HG02885 (cell line): ENCODE measurements around the gene MID2.
"Not testable (repeated sequence)": the region's sequence is repeated elsewhere in the genome, so short reads cannot be mapped to it uniquely, and the experiment has no call there.

Experiments
- ATAC-seq: cut with Tn5 transposase; IDR thresholded peaks from one replicate; pipeline ENCODE4 v1.9.1; 2021; ENCODE audit warnings: mild to moderate bottlenecking; ENCODE audit not compliant: unreplicated experiment, poor library complexity

MID2 gene

GRCh38 chrX:107840971-107841370, 15.3 kb downstream of the MID2 start:
- ATAC-seq = no peak

DNA sequence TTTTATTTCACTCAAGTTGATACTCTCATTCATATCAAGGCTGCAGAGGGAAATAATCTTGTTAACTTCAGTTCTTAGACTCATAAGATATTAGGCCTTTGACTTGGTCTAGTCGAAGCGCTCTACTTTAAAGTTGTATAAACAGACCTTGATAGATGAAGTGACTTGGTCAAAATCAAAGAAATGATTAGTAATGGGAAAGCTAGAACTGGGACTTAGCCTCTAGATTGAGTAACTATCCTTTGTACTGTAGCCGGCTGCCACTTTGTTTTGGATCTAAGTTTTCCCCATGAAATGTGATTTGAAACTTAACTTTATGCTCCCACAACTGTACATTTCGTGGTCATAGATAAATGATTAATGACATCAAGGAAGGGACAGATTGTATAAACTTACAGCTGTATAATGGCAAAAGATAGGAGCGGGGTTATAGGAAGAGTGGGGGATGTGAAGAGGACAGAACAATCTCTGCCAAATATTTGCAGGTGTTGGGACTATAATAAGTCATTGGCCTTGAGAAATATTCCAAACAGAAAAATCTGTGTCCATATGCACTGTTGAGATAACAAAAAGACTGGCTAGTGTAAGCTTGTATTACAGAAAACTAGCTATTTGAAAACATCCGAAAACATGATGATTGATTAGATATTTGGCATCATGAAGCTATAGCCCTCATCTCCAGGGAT, 17.2 kb downstream of the MID2 start:
- ATAC-seq = no peak

- ATAC-seq = no peak
These were observed 20.0 kb downstream of the MID2 start for GRCh38 chrX:107845625-107846024.

DNA sequence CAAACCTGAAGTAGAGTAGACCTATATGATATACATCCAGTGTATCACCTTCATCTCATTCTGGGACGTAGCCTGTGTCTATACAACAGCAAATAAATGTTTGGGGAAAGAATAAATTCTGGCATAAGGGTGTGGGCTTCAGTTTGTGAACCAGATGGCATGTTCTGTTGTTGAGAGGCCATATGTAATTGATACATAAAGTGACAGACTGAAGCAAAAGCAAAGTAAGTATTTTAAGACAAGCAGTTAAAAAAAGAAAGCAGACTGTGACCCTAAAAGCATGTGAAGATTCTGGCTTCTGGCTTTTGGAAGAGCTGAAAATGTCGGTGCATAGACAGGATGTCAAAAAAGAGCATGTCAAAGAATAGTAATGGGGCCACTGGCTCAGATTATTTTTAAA, 22.9 kb downstream of the MID2 start:
- no peak for ATAC-seq

- no peak for ATAC-seq
These were observed 24.2 kb downstream of the MID2 start for GRCh38 chrX:107849747-107850421.

DNA sequence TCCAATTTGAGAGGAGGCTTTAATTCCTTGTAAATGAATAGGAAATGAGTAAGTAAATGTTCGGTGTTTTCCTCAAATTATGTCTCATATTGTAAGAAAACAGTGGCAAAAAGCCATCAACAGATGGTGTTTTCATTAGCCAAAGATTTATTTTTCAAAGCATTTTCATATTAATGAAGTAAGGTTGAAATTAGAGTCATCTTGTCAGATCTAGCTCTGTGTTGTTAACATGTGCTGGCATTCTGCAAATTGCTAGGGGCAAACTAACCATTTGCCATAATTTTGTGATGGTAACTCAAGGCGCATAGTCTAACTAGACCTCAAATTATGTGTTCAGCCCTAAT, 24.7 kb downstream of the MID2 start:
- ATAC-seq = no peak

DNA sequence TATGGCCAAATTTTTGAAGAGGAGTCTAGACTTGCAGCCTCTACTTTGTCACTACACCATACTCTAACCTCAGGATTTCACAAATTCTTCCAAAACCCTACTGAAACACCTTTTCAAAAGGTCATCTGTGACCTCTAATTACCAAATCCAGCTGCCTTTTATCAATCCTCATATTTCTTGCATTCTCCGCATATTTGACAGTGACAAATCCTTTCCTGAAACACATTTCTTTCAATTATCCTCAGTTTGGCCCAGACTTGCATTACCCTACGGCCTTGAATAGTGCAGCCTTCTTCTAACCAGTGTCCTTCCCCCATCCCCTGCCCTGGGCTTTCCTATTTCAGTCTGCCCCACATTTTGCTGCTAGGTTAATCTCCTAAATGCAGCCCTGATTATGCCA, 25.5 kb downstream of the MID2 start:
- no peak for ATAC-seq

DNA sequence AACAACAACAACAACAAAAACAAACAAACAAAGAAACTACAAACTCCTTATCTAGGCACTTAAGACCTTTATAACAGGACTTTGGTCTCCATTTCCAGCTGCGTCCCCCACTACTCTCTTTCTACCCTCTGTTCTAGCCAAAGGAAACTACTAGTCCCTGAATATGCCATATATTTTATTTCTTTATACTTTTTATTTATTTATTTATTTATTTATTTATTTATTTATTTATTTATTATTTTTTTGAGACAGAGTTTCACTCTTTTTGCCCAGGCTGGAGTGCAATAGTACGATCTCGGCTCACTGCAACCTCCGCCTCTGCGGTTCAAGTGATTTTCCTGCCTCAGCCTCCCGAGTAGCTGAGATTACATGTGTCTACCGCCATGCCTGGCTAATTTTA, 26.0 kb downstream of the MID2 start:
- not testable (repeated sequence) for ATAC-seq

GRCh38 chrX:107856289-107856688, 30.6 kb downstream of the MID2 start:
- ATAC-seq = no peak

DNA sequence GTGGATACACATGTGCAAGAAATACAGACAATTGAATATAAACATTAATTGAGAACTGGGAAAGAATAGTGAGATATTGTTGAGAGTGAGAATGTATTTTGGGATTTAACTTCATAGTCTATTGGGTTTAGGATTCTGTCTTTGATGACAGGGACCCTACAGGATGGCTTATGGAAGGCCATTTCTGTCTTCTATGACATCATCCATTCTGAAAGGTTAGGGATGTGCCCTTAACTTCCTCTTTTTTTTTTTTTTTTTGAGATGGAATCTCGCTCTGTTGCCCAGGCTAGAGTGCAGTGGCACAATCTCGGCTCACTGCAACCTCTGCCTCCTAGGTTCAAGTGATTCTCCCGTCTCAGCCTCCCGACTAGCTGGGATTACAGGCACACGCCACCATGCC, 31.4 kb downstream of the MID2 start:
- ATAC-seq = not testable (repeated sequence)

DNA sequence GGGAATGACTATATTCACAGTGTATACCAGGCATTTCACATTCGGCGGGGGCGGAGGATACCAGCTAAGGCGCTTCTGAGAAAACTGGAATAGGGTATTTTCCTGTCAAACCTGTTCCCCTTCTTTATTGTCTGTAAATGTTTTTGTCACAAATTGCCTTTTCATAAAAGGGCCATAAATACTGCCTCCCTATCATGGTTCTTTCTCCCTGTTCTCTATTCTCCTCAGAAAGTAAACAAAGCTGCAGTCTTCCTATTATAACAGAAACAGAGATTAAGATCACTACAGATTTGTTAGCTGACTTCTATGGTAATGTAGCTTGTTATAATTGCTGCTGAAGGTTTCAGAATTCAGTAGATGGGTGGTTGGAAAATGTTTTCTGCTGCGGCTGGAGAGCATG, 32.2 kb downstream of the MID2 start:
- no peak for ATAC-seq

DNA sequence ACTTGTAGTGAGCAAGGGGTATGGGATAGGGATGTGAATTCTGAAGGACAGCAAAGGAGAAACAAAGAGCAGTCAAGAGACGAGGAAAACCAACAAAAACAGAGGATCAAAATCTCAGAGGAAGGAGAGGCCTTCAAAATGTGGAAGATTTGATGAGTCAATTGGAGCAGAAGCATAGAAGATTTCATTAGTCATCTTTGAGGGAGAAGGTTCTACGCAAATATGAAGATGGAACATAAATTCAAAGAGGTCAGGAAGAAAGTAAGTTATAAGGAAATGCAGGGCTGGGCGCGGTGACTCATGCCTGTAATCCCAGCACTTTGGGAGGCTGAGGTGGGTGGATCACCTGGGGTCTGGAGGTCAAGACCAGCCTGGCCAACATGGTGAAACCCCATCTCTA, 35.4 kb downstream of the MID2 start:
- no peak for ATAC-seq

- no peak for ATAC-seq
These were observed 45.5 kb downstream of the MID2 start for GRCh38 chrX:107871136-107871535.

- ATAC-seq = no peak
These were observed 52.4 kb downstream of the MID2 start for GRCh38 chrX:107878106-107878505.

DNA sequence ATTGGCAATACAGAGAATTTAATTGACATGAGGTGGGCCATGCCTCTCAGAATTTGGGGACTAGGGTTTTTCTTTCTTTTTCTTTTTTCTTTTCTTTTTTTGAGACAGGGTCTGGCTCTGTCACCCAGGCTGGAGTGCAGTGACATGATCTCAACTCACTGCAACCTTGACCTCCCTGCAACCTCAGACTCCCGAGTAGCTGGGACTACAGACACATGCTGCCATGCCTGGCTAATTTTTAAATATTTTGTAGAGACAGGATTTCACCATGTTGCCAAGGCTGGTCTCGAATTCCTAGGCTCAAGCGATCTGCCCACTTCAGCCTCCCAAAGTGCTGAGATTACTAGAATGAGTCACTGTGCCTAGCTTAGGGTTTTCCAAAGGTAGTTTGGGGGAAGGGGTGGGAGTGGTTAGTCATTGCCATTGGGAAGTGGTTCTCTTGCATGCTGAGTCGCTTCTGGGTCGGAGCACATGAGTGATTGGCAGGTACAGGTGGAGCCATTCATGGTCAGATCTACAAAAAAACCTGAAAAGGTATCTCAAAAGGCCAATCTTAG, 54.5 kb downstream of the MID2 start:
- no peak for ATAC-seq

GRCh38 chrX:107894038-107894437, 68.4 kb downstream of the MID2 start:
- peak; percentile 71 for ATAC-seq

DNA sequence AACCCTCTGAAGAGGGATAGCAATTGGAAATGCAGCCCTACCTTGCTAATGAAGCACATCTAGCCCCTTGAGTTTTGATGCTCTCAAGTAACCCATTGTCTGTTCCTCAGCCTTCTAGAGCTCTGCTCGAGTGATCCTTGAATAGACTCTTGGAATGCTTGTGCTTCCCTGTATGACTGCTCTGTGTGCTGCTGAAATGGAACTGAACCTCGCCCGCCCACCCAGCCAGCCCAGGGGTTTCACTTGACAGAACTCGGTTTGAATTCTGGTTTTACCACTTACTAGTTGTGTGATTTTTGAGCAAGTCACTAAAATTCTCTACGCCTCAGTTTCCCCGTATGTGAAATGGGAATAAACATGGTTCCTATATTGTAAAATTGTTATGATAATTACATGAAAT, 77.1 kb downstream of the MID2 start:
- no peak for ATAC-seq

GRCh38 chrX:107905366-107905765, 79.7 kb downstream of the MID2 start:
- ATAC-seq = no peak

GRCh38 chrX:107924136-107924746, 98.6 kb downstream of the MID2 start:
- ATAC-seq = no peak

DNA sequence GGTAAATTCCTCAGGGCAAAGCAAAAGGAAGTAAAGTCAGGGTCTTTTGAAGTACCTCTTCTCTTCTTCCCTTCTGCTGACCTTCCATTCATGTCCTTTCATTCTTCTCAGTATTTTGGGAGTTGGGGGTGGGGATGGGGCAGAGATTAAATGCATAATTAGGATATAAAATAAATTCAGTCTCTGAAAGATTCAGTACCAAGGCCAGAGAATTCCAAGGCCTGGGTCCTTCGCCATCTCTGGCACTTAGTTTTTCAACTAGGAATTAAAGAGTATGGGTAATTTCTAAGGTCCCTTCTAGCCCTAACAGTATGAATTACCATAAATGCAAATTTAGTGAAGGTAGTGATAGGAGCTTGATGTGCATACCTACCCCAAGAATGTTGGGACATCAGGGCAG, 108.6 kb downstream of the MID2 start:
- ATAC-seq = no peak

- ATAC-seq = no peak
These were observed 109.5 kb downstream of the MID2 start for GRCh38 chrX:107935200-107935599.
